Measurements from ENCODE around the gene TM7SF3.

DNA sequence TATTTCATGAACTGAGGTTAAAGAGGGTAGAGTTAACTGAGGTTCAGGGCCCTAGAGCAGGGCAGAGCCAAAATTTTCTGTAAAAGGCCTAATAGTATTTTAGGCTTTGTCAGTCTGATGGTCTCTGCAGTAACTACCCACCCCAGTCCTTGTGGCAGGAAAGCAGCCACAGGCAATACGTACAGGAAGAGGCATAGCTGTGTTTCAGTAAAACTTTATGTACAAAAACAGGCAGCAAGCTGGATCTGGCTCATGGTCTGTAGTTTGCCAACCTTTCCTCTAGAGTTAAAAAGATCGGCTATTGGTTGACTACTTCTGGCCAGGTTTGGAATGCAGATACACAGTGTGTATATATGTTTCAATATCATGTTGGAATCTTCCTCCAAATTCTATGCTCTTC is 17.2 kb downstream of the TM7SF3 start:
- TF ChIP-seq, protein P1, sequence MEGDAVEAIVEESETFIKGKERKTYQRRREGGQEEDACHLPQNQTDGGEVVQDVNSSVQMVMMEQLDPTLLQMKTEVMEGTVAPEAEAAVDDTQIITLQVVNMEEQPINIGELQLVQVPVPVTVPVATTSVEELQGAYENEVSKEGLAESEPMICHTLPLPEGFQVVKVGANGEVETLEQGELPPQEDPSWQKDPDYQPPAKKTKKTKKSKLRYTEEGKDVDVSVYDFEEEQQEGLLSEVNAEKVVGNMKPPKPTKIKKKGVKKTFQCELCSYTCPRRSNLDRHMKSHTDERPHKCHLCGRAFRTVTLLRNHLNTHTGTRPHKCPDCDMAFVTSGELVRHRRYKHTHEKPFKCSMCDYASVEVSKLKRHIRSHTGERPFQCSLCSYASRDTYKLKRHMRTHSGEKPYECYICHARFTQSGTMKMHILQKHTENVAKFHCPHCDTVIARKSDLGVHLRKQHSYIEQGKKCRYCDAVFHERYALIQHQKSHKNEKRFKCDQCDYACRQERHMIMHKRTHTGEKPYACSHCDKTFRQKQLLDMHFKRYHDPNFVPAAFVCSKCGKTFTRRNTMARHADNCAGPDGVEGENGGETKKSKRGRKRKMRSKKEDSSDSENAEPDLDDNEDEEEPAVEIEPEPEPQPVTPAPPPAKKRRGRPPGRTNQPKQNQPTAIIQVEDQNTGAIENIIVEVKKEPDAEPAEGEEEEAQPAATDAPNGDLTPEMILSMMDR (IDR thresholded peaks at IDR 0.05), result no peak
- TF ChIP-seq EZH2 (IDR thresholded peaks at IDR 0.05), result no peak
